NCI-H345 treated with DMSO at 0.1 percent for 48 hours (cell line): ENCODE data around the gene SLC4A5.

Experiments
- DNase-seq: peaks from one replicate; lab custom pipeline; 2025; ENCODE audit not compliant: unreplicated experiment; lab: John Stamatoyannopoulos, UW

Gene SLC4A5

GRCh38 chr2:74314107-74314506 lies 29.1 kb downstream of the SLC4A5 start:
- DNase-seq = no peak

GRCh38 chr2:74313497-74313896 lies 29.7 kb downstream of the SLC4A5 start:
- no peak for DNase-seq

GRCh38 chr2:74312913-74313312 lies 30.3 kb downstream of the SLC4A5 start:
- DNase-seq = no peak

GRCh38 chr2:74307720-74308119 lies 35.5 kb downstream of the SLC4A5 start:
- DNase-seq = no peak

GRCh38 chr2:74304332-74305148 lies 38.7 kb downstream of the SLC4A5 start:
- DNase-seq = no peak

- DNase-seq = no peak
These were observed 40.4 kb downstream of the SLC4A5 start for GRCh38 chr2:74302865-74303264.

- DNase-seq = no peak
These were observed 42.0 kb downstream of the SLC4A5 start for GRCh38 chr2:74301262-74301661.

GRCh38 chr2:74300506-74300905 lies 42.7 kb downstream of the SLC4A5 start:
- no peak for DNase-seq

- DNase-seq = no peak
These were observed 45.3 kb downstream of the SLC4A5 start for GRCh38 chr2:74297950-74298349.

- no peak for DNase-seq
These were observed 45.8 kb downstream of the SLC4A5 start for GRCh38 chr2:74297391-74297790.

GRCh38 chr2:74293191-74293991 lies 49.8 kb downstream of the SLC4A5 start:
- no peak for DNase-seq

- DNase-seq = no peak
These were observed 50.5 kb downstream of the SLC4A5 start for GRCh38 chr2:74292751-74293150.

- no peak for DNase-seq
These were observed 51.2 kb downstream of the SLC4A5 start for GRCh38 chr2:74291886-74292621.

- no peak for DNase-seq
These were observed 52.0 kb downstream of the SLC4A5 start for GRCh38 chr2:74291218-74291544.

- no peak for DNase-seq
These were observed 52.6 kb downstream of the SLC4A5 start for GRCh38 chr2:74290466-74291217.

GRCh38 chr2:74290066-74290465 lies 53.1 kb downstream of the SLC4A5 start:
- DNase-seq = no peak

- no peak for DNase-seq
These were observed 56.5 kb downstream of the SLC4A5 start for GRCh38 chr2:74286725-74287124.

GRCh38 chr2:74281141-74281975 lies 61.9 kb downstream of the SLC4A5 start:
- DNase-seq = no peak

GRCh38 chr2:74278694-74279093 lies 64.5 kb downstream of the SLC4A5 start:
- DNase-seq = no peak

- DNase-seq = no peak
These were observed 65.0 kb downstream of the SLC4A5 start for GRCh38 chr2:74278176-74278575.
